Left cardiac atrium (tissue), 4 donors: ENCODE results near the gene CEP78. TPM values are rescaled to one million over a fixed set of nuclear protein-coding genes. Genes with fewer than 3 reads are reported as not detected.
"Not testable (repeated sequence)": the region's sequence is repeated elsewhere in the genome, so short reads cannot be mapped to it uniquely, and the experiment has no call there.

Experiments
- ATAC-seq, 2 donors: fragments of 200-7000 bp; cut with Tn5 transposase; one replicate each; pipeline ENCODE4 v1.9.1; 2020; ENCODE audit warnings: mild to moderate bottlenecking in 2 of 2, moderate library complexity in 2 of 2
- DNase-seq: peaks from one replicate; pipeline ENCODE4 v3.0.0-alpha.2; 2020
- intact Hi-C, 2 donors: fragments of 100-400 bp; cut with DNase I; formaldehyde crosslinking; loops; one replicate each; pipeline versions ENCODE4 v1.14.1 to v1.15.1; 2022 to 2023
- total RNA-seq, 2 donors: library from RNA; stranded (reverse); fragmentation: NEBNext Ultra II Directional; extraction: Animal tissue kit (Norgen Biotek cat#: 25700); gene quantifications; one replicate each; pipeline ENCODE4 v1.2.1, GENCODE V29; 2021
- donor health status: DM: no; HTN: yes; CAD: no.
- donor health status: DM: no; HTN: yes; CAD: no; lungs with severe emphysema.
- donor health status: DM: yes; HTN: yes; CAD: no.
- donor health status: Dilated cardiomyopathy.

CEP78 gene
- total RNA-seq, 2 donors from 2014 or later: 4.6 to 5.8 TPM

DNA sequence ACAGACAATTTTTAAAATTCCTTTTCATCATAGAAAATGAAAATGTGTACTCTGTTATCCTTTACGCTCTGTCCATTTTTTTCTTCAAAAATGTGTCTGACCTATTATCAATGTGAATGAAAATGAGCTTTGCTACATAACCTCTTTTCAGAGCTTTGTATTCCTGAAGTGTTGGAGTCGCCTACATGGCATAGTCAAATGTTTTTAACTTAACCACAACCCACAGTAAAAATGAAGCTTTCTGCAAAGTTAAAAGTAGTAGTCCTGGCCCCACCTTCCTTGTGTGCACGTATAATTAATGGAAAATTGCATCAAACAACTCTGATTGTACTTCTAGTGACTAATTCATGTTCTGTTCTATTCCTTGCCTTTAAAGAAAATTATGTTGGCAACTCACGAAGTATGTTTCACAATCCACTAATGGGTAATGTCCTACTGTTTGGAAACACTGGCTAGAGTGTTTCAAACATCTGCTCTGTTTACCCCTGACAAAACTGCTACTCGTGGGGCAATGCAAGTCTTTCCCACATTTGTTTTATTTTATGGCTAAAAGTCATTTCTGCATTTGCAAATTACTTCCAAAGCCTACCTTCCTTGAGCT lies 42.4 kb downstream of the CEP78 start:
- intact Hi-C loops: no loop called here
- DNase-seq (no peak), ATAC-seq (peak; percentile 66 to 87)

DNA sequence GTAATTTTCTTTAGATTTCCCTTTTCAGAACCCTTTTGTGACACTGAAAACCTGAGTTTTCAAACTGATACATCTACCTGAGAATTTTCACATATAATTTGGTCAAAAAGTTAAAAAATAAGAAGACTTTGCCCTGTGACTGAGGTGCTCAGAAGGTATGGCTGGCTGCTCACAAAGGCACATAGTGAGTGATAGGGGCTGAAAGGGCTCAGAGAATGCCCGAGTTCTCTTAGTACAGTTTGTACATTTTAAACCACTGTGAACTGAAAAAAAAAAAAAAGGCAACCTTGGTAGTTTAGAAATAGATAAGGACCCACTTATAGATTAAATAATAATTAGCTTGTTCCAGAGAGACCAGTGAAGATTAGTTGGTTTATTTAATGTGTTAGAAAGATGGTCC lies 42.9 kb downstream of the CEP78 start:
- ATAC-seq: no peak
- intact Hi-C loops: no loop called here
- DNase-seq: no peak

DNA sequence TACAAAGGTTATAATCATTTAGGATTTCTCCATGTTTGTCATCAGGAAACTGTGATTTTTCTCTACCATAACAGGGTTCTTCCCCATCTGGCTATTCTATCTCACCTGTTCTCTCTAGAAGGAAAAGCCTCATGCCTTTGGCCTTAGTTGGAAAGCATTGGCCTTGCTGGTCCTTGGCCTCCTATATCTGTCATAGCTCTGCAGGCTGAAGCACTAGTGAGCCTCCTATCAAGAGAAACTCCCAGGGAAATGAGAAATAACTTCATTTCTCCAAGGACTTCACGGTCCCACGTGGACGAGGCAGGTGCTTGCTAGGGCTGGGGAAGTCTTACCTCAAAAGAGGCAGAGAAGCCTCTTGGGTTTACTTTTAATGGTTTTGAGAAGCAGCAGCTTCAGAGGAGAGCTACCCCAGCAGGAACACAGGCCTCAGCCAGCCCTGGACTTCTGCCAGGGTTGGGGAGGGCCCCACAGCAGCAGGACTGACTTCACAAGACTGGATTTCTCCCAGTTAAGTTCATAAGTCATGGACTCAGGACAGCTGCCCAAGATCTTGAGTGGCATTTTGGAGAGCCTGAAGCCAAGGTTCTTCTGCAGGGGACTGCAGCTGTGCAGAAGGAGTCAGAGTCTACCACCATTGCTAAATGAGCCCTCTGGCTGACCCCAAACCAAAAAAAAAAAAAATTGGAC lies 45.2 kb downstream of the CEP78 start:
- intact Hi-C loops: no loop called here
- ATAC-seq: peak; percentile 93 to 96
- DNase-seq: peak; percentile 77

- ATAC-seq, intact Hi-C loops, DNase-seq: not testable (repeated sequence)
These were observed 48.3 kb downstream of the CEP78 start for GRCh38 chr9:78284181-78284580.

DNA sequence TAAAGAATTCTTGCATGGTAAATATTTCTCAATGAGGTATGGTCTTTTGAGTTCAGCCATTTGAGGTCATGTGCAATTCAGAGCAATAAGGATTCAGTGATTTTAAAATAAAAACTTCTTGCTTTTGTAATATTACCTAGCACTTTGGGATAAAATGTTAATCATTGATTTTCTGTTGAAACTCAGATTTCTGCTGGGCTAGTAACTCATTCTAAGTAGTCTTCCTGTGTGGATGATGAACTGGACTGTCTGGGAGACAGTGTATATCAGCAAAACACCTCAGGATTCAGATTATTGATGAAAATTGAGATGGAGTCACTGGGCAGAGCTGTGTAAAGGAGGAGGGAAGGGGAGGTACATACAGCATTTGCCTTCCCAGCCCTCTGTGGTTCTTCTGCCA lies 50.2 kb downstream of the CEP78 start:
- intact Hi-C loops: no loop called here
- no peak for ATAC-seq

DNA sequence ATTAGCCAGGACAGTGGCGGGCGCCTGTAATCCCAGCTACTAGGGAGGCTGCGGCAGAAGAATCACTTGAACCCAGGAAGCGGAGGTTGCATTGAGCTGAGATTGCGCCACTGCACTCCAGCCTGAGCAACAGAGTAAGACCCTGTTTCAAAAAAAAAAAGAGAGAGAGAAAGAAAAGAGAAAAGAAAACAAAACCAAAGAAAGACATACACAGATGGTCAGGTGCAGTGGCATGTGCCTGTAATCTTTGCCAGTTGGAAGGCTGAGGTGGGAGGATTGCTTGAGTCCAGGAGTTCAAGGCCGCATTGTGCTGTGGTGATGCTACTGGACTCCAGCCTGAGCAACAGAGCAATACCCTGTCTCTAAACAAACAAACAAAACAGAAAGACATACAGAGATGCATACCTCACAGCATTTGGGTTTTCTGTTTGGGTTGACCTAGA lies 51.1 kb downstream of the CEP78 start:
- intact Hi-C loops: no loop called here
- ATAC-seq (no peak), DNase-seq (no peak)

More for the DNA sequence above, 50.2 kb downstream of the CEP78 start:
- no peak for DNase-seq

GRCh38 chr9:78288214-78288892 lies 52.5 kb downstream of the CEP78 start:
- ATAC-seq (no peak), DNase-seq (no peak)
- intact Hi-C loops: no loop called here

DNA sequence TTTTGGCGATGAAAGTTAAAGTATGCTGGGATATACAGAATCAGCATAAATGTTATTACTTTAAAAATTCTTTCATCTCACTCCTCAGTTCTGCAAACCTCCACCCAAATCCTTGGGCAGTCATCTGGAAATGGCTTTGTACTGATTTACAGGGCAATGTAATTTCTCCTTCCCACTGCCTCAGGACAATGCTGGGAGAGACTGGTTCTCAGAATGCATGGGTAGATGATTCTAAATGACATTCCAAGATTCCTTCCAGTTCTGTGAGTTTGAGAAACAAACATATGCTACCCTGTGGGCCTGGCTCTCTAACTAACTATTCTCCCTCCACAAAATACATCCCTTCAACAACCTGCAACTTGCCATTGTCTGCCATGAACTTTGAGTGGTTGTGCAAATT lies 53.6 kb downstream of the CEP78 start:
- DNase-seq (no peak), ATAC-seq (no peak)
- intact Hi-C loops: no loop called here

- intact Hi-C loops: no loop called here
- ATAC-seq (no peak), DNase-seq (no peak)
These were observed 55.5 kb downstream of the CEP78 start for GRCh38 chr9:78291240-78291925.

GRCh38 chr9:78292026-78292425 lies 56.2 kb downstream of the CEP78 start:
- DNase-seq (no peak), ATAC-seq (no peak)
- intact Hi-C loops: no loop called here

- no peak for DNase-seq
- ATAC-seq: no peak
- intact Hi-C loops: no loop called here
These were observed 57.0 kb downstream of the CEP78 start for GRCh38 chr9:78292716-78293497.

DNA sequence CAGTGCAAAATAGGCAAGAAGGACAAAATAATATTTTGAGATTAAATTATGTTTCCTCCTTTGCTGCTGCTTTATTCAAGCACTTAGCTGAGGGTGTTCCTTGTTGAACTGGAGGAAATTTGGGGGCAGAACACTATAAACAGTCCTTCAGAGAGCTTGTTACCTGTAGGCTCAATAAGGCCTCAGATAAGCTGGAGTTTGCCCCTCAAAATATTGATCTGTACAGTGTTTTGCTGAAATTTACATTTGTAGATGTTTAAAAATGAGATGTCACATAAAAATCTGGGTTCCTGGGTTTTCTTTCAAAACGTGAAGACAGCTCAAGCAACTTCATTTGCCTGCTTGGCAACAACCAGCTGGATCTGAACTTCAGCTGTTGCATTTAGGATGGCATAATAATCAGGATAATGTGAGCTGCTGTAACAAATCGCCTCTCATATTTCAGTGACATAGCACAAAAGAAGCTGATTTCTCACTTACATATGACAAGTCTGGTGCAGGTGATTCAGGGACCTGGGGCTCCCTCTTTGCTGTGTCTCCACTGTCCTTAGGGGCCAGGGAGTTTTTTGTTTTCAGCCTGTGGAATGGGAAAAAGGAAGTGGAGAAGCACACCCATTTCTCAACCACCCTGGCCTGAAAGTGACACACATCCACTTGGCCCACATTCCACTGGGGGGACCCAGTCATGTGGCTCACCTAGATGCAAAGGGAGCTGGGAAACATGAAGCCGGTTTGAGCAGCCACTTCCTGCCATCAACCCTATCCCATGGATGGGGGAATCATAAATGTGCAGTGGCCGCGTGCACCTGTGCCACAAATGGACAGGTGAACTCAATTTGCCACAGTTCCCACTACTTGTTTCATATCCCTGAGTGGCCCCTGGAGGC lies 58.7 kb downstream of the CEP78 start:
- ATAC-seq (no peak), DNase-seq (no peak)
- intact Hi-C loops: no loop called here

GRCh38 chr9:78295177-78295575 lies 59.3 kb downstream of the CEP78 start:
- DNase-seq (no peak), ATAC-seq (no peak)
- intact Hi-C loops: no loop called here

- no peak for ATAC-seq
- intact Hi-C loops: no loop called here
- no peak for DNase-seq
These were observed 59.9 kb downstream of the CEP78 start for GRCh38 chr9:78295731-78296130.

- ATAC-seq (peak; percentile 17 to 29), DNase-seq (peak; percentile 44)
- intact Hi-C loops: no loop called here
These were observed 60.5 kb downstream of the CEP78 start for GRCh38 chr9:78296201-78296892.

- intact Hi-C loops: no loop called here
- ATAC-seq (peak; percentile 97 to 98), DNase-seq (peak; percentile 88)
These were observed 61.2 kb downstream of the CEP78 start, which contains the start of gene PSAT1 for GRCh38 chr9:78296893-78297671. PSAT1 (plus strand) TSS chr9:78297125; CDS start chr9:78297211, 86 bp downstream.

GRCh38 chr9:78297672-78297961 lies 61.7 kb downstream of the CEP78 start:
- ATAC-seq (no peak), DNase-seq (no peak)
- intact Hi-C loops: no loop called here
